Right lung (tissue), 5 donors: ENCODE results near the gene PTPRM. TPM values are rescaled to one million over a fixed set of nuclear protein-coding genes. Genes with fewer than 3 reads are reported as not detected.
A peak's percentile ranks its signal among the peaks of the same experiment; 100 is the strongest.

Experiments
- DNase-seq, 2 donors: peaks; one replicate each; pipeline ENCODE4 v3.0.0-alpha.2; 2013
- polyA plus RNA-seq, 5 donors: library from polyadenylated mRNA; unstranded; fragments of 120-200 nt; gene quantifications; one replicate each; pipeline versions ENCODE4 v1.2.1 to v1.2.3, GENCODE V29; 2013; ENCODE audit warnings: inconsistent platforms in 1 of 5, low replicate concordance in 1 of 5; ENCODE audit not compliant: insufficient read length in 5 of 5, insufficient read depth in 1 of 5

PTPRM gene
- polyA plus RNA-seq, 5 donors: 81.3 to 105 (median 93.0) TPM

DNA sequence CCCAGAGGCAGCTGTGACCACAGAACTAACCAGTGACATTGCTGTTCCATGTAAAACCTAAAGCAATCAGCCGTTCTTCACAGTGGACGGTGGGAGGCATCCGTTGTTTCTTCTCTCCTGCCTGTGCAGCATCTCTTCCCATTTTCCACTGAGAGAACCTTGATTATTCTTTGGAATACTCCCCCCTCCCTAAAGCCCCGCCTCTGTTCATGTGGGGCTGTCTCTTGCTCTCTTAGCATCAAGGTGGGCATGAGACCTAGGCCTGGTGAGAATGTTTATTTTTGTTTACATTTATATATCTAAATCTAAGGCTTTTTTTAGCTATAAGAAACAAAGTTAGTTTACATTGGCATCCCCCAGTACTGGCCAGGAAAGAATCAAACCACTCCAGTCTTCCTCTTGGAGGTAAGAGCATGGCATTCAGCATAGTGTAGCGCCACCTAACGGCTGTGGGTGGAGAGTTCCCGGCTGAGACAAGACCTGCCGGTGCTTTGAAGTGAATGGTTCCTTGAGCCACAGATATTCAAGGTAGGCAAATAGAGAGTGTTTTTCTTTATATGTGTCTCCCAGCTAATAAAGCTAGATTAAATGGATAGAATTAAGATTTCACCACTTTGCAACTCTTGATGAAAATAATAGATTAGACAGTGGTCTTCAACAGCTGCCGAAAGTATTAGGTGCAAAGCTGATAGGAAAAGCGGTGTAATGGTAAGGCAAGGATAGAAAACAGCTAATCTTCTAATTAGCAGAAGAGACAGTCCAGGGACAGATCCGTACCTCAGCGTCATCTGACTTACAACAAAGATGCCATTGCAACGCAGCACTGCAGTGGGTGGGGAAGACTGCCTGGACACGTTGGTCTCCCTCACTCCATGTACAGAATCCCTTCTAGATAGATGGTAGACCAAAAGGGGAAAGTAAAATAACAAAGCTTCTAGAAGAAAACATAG lies 822.5 kb downstream of the PTPRM start:
- peak; percentile 35 to 55 for DNase-seq

GRCh38 chr18:8391068-8391467 lies 824.0 kb downstream of the PTPRM start:
- DNase-seq: no peak

GRCh38 chr18:8396254-8396653 lies 829.1 kb downstream of the PTPRM start:
- DNase-seq: no peak

DNA sequence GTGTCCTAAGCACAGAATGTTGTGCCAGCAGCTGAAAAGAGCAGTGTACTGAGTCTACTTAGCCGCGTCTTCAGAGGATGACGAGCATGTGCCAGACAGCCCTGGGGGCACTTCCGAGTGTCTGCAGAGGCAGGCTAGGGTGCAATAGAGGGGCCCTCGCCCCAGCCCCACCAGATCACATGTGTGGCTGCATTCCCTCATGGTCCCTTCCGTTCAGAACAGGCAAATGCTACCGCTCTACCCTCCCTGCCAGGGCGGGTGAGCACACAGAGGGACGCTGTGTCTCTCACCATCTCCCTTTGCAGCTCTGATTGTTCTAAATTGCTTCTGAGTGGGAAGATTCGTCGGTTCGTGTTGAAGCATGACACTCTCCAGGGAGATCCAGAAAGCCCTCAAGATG lies 829.9 kb downstream of the PTPRM start:
- no peak for DNase-seq

DNA sequence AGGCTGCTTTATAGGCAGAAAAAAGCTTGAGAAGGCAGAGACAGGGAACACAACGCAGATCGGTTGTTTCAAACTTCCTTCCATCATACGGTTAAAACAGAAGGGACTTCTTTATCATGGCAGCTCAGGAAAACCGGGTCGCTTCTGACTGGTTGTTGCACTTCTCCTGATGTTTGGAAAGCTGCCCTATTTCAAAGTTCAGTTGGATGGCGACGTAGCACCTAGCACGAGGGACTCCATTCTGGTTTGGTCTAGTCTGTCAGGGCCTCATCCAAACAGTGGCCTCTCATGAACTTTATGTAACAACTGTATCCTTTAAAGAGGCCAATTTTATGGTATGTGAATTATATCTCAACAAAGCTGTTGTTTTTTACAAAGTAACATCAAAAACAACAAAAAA lies 832.0 kb downstream of the PTPRM start:
- no peak for DNase-seq

DNA sequence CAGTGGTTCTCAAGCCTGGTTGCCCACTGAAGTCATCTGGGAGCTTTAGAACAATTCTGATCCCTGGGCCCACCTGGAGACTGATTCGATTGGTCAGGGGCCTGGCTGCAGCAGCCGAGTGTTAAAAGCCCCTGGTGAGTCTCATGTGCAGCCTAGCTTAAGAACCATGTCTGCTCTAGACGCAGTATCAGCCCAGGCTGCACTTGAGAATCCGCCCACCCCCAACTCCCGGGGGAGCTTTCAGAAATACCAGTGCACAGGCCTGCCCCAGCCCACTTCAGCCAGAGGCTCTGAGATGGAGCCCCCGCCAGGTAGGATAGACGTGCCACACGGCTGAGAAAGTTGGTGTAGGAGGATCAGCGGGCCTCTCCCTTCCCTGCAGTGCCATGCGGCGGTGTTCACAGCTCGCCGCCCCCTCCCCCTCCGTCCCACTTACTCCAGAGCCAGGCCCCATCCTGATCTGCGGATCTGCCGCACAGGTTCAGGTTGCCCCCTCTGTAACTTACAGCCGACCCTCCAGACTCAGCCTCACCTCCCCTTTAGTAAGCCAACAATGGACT lies 833.2 kb downstream of the PTPRM start:
- no peak for DNase-seq

DNA sequence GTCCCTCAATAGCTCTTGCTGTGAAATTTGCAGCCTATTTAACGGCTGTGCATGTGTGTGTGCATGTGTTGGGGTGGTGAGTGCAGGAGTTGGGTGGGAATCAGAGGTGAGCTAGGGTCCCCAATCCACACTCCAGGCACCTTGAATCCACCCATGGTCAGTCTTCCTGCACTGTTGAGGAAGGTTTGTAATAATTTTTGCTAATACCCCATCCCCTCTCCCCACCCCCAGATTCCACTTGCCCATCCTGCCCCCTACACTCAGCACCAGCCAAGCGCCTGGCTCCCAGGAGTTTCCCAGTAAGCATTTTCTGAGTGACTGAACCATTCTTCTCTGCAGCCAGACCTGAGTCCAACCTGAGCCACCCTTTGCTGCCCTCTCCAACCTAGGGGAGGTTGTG lies 833.7 kb downstream of the PTPRM start:
- no peak for DNase-seq

DNA sequence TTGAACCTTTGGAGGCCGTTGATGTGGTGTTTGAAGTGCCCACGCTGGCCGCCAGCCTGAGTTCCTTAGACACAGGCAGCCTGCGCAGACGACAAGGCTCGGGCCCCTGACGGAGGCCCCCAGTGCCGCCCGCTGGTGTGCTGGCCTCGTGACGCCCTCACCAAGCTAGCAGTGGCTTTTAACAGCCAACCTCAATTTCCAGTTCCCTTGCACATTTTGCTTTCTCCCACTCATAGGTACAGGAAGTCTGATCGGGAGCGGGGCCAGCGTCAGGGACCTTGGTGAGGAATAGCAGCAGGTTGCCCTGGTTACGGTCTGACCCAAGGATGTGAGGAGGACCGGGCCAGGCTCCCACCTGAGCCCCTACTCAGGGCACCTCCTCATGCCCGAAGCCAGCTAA lies 834.5 kb downstream of the PTPRM start:
- no peak for DNase-seq

DNA sequence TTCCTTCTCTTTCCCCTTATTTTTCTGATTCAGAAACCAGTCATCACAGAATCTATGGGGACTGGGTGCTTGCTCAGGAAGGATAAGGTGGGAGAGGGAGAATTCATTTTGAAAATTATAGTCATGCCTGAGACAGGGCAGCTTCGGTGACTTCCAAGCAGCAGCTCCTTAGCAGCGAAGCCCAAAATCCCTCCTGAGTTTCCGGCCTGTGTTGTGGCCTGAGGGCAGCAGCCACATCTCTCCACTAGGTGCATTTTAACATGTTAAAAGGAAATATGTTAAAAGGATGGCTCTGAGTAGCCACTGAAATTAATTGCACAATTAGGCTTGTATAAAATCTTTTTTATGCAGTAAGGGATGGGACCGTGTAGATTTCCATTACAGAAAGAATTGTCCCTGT lies 835.1 kb downstream of the PTPRM start:
- DNase-seq: no peak

DNA sequence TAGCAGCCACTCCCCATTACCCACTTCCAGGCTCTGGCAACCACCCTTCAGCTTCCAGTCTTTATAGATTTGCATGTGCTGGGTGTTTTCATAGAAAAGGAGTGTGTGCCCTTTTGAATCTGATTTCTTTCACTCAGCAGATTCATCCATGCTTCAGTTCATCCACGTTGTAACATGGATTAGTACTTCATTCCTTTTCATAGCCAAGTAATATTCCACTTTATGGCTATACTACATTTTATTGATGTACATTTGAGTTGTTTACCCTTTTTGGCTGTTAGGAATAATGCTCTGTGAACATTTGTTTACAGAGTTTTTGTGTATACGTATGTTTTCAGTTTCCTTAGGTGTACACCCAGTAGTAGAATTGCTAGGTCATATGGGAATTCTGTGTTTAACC lies 836.6 kb downstream of the PTPRM start:
- no peak for DNase-seq

GRCh38 chr18:8406186-8406867 lies 839.2 kb downstream of the PTPRM start:
- DNase-seq: no peak

DNA sequence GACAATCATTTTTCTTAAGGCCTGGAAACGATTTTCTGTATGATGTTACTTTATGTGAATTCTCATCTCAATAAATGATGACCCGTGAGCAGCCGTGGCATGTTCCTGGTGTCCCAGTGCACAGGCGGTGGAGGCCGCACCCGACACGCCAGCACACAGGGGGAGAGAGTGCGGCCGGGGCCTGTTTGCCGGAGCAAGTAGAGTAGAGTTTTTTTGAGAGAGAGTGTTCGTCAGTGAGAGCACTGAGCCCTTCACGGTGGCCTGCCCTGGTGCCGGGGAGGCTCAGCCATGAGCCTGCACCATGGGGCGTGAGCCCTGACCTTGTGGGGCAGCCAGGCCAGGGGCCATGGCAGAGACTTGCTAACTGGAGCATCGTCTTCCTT lies 839.7 kb downstream of the PTPRM start:
- DNase-seq: no peak

DNA sequence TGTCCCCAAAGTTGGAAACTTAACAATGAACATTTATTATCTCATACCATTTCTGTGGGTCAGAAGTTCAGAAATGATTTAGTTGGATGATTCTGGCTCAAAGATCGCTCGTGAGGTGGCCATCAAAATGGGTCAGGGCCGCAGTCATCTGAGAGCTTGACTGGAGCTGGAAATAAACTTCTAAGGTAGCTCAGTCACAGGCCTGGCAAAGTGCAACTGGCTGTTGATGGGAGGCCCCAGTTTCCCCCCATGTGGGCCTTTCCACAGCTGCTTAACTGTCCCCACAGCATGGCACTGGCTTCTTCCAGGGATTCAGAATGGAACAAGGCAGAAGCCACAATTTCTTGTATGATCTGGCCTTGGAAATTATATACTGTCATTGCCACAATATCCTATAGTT lies 842.0 kb downstream of the PTPRM start:
- DNase-seq: no peak

DNA sequence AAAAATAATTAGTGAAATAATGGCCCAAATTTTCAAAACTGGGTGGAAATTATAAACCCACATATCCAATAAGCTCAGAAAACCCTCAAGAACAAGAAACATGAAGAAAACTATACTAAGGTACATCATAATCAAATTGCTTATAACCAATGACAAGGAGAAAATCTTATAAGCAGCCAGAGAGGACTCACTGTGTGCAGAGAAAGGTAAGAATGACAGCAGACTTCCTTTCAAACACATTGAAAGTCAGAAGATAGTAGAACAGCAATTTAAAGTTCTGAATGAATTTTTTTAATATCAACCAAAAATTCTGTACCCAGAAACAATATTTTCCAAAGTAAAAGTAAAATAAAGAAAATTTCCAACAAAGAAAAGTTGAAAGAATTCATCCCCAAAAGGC lies 844.4 kb downstream of the PTPRM start:
- no peak for DNase-seq

DNA sequence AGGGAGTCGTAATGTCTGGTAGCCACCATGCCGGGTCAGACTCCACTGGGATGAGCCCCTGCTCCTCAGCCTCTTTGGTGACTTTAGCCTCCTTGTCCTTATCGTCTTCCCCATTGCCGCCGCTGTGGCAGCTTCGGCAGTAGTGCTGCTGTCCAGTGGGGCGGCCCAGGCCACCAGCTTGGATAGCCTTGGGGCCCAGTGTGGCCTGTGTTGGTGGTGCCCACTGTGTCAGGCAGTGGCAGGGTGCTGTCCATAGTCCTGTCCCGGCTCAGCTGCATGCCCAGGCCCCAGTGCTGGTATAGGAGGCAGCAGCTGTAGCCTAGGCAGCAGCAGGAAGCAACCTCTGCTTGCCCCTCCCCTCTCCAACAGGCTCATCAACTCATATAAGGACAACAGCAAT lies 845.0 kb downstream of the PTPRM start:
- DNase-seq: no peak

DNA sequence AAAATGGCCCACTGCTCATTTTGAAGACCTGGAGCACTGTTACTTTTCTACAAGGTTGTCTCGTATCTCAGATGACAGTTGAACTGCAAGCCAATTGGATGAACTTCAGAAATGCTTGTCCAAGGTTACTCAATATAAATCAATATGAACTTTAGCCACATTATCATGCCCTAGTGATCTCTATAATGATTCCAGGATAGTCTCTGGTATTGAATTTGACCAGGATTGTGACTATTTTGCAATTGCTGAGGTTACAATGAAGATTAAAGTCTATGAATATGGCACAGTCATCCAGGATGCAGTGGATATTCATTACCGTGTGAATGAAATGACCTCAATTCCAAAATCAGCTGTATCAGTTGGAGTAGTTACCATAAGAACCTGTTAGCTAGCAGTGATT lies 846.1 kb downstream of the PTPRM start:
- DNase-seq: no peak

GRCh38 chr18:8413751-8414150 lies 846.6 kb downstream of the PTPRM start:
- DNase-seq: no peak

DNA sequence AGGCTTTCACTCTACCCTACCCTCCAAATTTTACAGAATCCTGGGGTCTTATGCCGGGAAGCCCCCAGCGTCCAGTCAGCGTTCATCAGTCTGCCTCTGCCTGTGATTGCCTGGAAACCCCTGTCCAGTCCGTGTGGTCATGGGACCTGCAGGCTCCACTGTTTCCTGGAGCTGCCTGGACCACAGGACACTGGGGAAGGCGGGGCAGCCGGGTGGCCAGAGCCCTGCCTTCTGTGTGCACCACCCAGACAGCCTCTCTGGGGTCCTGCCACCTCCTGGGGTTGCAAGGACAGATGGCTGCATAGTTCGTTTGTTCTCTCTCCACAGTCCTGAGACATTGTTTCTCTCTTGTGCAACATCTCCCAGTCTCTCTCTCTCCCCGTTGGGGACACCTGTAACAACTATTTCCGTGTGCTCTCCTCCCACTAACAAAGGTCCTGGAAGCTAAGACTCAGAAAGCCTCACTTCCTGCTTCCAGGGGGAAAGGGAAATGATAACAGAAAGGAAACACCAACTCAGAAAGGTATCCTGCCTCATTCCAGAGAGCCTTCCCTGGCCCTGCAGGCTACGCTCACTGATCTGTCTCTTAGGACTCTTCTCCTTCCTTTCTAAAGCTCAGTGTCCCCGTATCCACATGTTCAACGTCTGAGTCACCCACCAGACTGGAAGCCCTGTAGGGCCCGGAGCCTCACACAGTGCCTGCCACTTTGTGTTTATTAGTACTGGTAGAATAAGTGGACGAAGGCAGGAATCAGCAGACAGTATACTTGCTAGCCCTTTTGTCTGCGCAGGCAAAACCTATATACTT lies 849.3 kb downstream of the PTPRM start:
- DNase-seq: no peak

- no peak for DNase-seq
Observed at GRCh38 chr18:8422391-8422790, 855.3 kb downstream of the PTPRM start.

- no peak for DNase-seq
Observed at GRCh38 chr18:8423051-8423557, 856.0 kb downstream of the PTPRM start.

GRCh38 chr18:8424481-8424880 lies 857.4 kb downstream of the PTPRM start:
- no peak for DNase-seq
